ENCODE measurements around the gene WWOX.

- no peak for TF ChIP-seq EZH2 (IDR thresholded peaks at IDR 0.05; ENCODE audit: low read length)
- TF ChIP-seq, protein P1, sequence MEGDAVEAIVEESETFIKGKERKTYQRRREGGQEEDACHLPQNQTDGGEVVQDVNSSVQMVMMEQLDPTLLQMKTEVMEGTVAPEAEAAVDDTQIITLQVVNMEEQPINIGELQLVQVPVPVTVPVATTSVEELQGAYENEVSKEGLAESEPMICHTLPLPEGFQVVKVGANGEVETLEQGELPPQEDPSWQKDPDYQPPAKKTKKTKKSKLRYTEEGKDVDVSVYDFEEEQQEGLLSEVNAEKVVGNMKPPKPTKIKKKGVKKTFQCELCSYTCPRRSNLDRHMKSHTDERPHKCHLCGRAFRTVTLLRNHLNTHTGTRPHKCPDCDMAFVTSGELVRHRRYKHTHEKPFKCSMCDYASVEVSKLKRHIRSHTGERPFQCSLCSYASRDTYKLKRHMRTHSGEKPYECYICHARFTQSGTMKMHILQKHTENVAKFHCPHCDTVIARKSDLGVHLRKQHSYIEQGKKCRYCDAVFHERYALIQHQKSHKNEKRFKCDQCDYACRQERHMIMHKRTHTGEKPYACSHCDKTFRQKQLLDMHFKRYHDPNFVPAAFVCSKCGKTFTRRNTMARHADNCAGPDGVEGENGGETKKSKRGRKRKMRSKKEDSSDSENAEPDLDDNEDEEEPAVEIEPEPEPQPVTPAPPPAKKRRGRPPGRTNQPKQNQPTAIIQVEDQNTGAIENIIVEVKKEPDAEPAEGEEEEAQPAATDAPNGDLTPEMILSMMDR (optimal IDR thresholded peaks at IDR 0.05 in 1 of 3, IDR thresholded peaks at IDR 0.05 in 1 of 3, conservative IDR thresholded peaks at IDR 0.05 in 1 of 3; ENCODE audit: extremely low read depth in 1 of 3, insufficient read depth in 2 of 3, low read length in 3 of 3), result no peak
These were observed 241.1 kb downstream of the WWOX start for GRCh38 chr16:78340590-78340989.

Measured in keratinocyte (primary cell).